HepG2 (cell line): Measurements from ENCODE around the gene MAB21L4. TPM values are rescaled to one million over a fixed set of nuclear protein-coding genes. Genes with fewer than 3 reads are reported as not detected.

Source experiments
- BHLHE40 ChIP-seq: IDR thresholded peaks from 2 replicates; pipeline ENCODE4 v1.6.1; 2011; ENCODE audit warnings: low read length, improper control_type of control experiment
- BRCA1 ChIP-seq: sonication (generic); formaldehyde crosslinking; IDR thresholded peaks from 2 replicates; pipeline ENCODE4 v1.4.0; 2020; ENCODE audit warnings: missing genetic modification reagents
- ELF3 ChIP-seq: IDR thresholded peaks from 2 replicates; pipeline ENCODE4 v1.6.1; 2016; ENCODE audit warnings: missing genetic modification reagents, missing compliant biosample characterization
- EP300 ChIP-seq, 3 experiments: sonication (generic) in 1 of 3; formaldehyde crosslinking in 1 of 3; IDR thresholded peaks; 2 replicates each; pipeline versions ENCODE4 v1.5.1 to v1.6.1; 2011 to 2020; ENCODE audit warnings: low read depth in 2 of 3, low read length in 2 of 3, borderline replicate concordance in 1 of 3, improper control_type of control experiment in 1 of 3, mild to moderate bottlenecking in 1 of 3, missing genetic modification reagents in 1 of 3, moderate library complexity in 1 of 3
- FUBP1 ChIP-seq: sonication (generic); formaldehyde crosslinking; IDR thresholded peaks from 2 replicates; pipeline ENCODE4 v1.5.1; 2020; ENCODE audit warnings: missing genetic modification reagents, mild to moderate bottlenecking, borderline replicate concordance
- ISL2 ChIP-seq: sonication (generic); formaldehyde crosslinking; IDR thresholded peaks from 2 replicates; pipeline ENCODE4 v1.5.0; 2020; ENCODE audit warnings: missing genetic modification reagents
- KAT8 ChIP-seq: IDR thresholded peaks from 2 replicates; pipeline ENCODE4 v1.6.1; 2016; ENCODE audit warnings: missing genetic modification reagents, missing compliant biosample characterization
- KDM2A ChIP-seq: sonication (generic); formaldehyde crosslinking; IDR thresholded peaks from 2 replicates; pipeline ENCODE4 v1.4.0; 2020; ENCODE audit warnings: low read depth, missing genetic modification reagents, borderline replicate concordance
- NFYC ChIP-seq: IDR thresholded peaks from 2 replicates; pipeline ENCODE4 v1.6.1; 2016; ENCODE audit warnings: missing genetic modification reagents, missing compliant biosample characterization
- NKX3-1 ChIP-seq: sonication (generic); formaldehyde crosslinking; IDR thresholded peaks from 2 replicates; pipeline ENCODE4 v1.5.0; 2020; ENCODE audit warnings: missing genetic modification reagents
- POLR2AphosphoS5 ChIP-seq: IDR thresholded peaks from 2 replicates; pipeline ENCODE4 v1.6.1; 2012; ENCODE audit warnings: low read depth, low read length
- RBM22 ChIP-seq: fragments of 200-400 bp; formaldehyde crosslinking; optimal IDR thresholded peaks from 2 replicates; pipeline ENCODE3; 2017; ENCODE audit warnings: mild to moderate bottlenecking, low read length, moderate library complexity
- RFX1 ChIP-seq: fragments of 450-650 bp; IDR thresholded peaks from 2 replicates; pipeline ENCODE4 v1.6.1; 2017
- SNAI1 ChIP-seq: sonication (generic); formaldehyde crosslinking; IDR thresholded peaks from 2 replicates; pipeline ENCODE4 v1.5.0; 2020; ENCODE audit warnings: mild to moderate bottlenecking, missing genetic modification reagents, borderline replicate concordance
- SP5 ChIP-seq: IDR thresholded peaks from 2 replicates; pipeline ENCODE4 v1.6.1; 2016; ENCODE audit warnings: low read depth, borderline replicate concordance
- THAP11 ChIP-seq: IDR thresholded peaks from 2 replicates; pipeline ENCODE4 v1.6.1; 2016; ENCODE audit warnings: missing biosample characterization, missing genetic modification reagents
- ZFP37 ChIP-seq: sonication (generic); formaldehyde crosslinking; IDR thresholded peaks from 2 replicates; pipeline ENCODE4 v1.4.0; 2020; ENCODE audit warnings: missing genetic modification reagents, borderline replicate concordance
- ZNF282 ChIP-seq: fragments of 450-650 bp; IDR thresholded peaks from 2 replicates; pipeline ENCODE4 v1.6.1; 2018; ENCODE audit not compliant: partially characterized antibody
- ZNF326 ChIP-seq: sonication (generic); formaldehyde crosslinking; IDR thresholded peaks from 2 replicates; pipeline ENCODE4 v1.4.0; 2020; ENCODE audit warnings: missing genetic modification reagents, borderline replicate concordance
- ZNF598 ChIP-seq: sonication (generic); formaldehyde crosslinking; IDR thresholded peaks from 2 replicates; pipeline ENCODE4 v1.5.1; 2020; ENCODE audit warnings: mild to moderate bottlenecking, missing genetic modification reagents, borderline replicate concordance
- ZNF7 ChIP-seq: IDR thresholded peaks from 2 replicates; pipeline ENCODE4 v1.6.1; 2016; ENCODE audit warnings: missing biosample characterization, missing genetic modification reagents
- ZNF761 ChIP-seq: sonication (generic); formaldehyde crosslinking; conservative IDR thresholded peaks from 2 replicates; pipeline ENCODE4 v1.4.0; 2020; ENCODE audit warnings: mild to moderate bottlenecking, missing genetic modification reagents
- polyA plus RNA-seq, 8 experiments: library from polyadenylated mRNA; depleted of rRNA in 3 of 8; stranded (reverse) in 7 of 8; unstranded in 1 of 8; fragments of >200 nt; fragmentation: Illumina TruSeq in 4 of 8; extraction: Trizol in 4 of 8; gene quantifications; 2 replicates each; pipeline versions ENCODE4 v1.2.1 to v1.2.3, GENCODE V29; 2011 to 2016; ENCODE audit warnings: low read depth in 4 of 8, missing spikeins in 1 of 8, mixed read lengths in 1 of 8; ENCODE audit not compliant: insufficient read depth in 1 of 8
- total RNA-seq, 5 experiments: library from RNA; depleted of rRNA; stranded (reverse); fragments of >200 nt; fragmentation: Illumina TruSeq; extraction: Trizol; gene quantifications; 2 replicates each; pipeline ENCODE4 v1.2.3, GENCODE V29; 2016; ENCODE audit warnings: low read depth in 1 of 5
- TF ChIP-seq, protein P1 (sequence below): IDR thresholded peaks from 2 replicates; pipeline ENCODE4 v1.6.1; 2016
- TF ChIP-seq, protein P2 (sequence below): sonication (generic); formaldehyde crosslinking; IDR thresholded peaks from 2 replicates; pipeline ENCODE4 v1.5.1; 2020; ENCODE audit warnings: mild to moderate bottlenecking, missing genetic modification reagents, moderate library complexity
- TF ChIP-seq, protein P3 (sequence below): sonication (generic); formaldehyde crosslinking; IDR thresholded peaks from 2 replicates; pipeline ENCODE4 v1.4.0; 2020; ENCODE audit warnings: mild to moderate bottlenecking, low read depth, missing genetic modification reagents

The MAB21L4 gene
- total and polyA plus RNA-seq, 2 of the 13 experiments (the other 11 are each of a cell fraction or from before 2014, with no cell fraction given), result 3.0 to 14.0 TPM

DNA sequence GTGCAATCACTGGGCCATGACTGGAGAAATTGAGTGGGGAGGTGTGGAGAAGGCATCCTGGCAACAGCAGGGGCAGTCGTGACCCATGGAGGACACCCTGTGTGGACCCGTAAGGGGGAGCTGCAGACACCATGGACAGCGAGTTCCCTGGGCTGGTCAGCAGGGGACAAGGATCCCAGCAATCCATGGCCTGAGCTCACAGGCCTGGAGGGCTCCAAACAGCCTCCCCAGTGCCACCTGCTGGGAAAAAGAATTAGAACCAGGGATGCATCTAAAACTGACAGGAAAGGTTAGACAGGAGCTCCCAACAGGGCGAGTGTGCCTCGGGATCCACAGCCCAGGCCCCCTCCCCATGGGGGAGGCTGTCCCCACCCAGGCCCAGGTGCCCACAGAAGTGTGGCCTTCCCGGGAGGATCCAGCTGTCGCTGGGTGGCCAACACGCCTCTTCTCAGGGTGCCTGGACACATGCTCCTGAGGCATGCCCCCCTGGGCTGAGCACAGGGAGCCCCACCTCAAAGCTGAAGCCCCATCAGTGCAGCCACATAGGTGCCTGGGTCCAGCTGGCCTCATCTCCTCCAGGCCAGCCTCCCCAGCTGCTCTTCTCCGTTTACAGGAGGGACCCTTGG lies 55.4 kb downstream of the MAB21L4 start (continued):
- no peak for TF ChIP-seq ISL2 (CRISPR knock-in tag)
- TF ChIP-seq ZNF326, result no peak
- no peak for TF ChIP-seq EP300 (IDR thresholded peaks at IDR 0.05; ENCODE audit: low read depth in 2 of 2, low read length in 2 of 2)
- no peak for TF ChIP-seq EP300 (CRISPR knock-in tag; IDR thresholded peaks at IDR 0.05; ENCODE audit: borderline replicate concordance)
- peak; percentile 76 for TF ChIP-seq KDM2A (CRISPR knock-in tag)
- no peak for TF ChIP-seq ZFP37 (CRISPR knock-in tag)
- no peak for TF ChIP-seq ZNF598
- TF ChIP-seq FUBP1 (CRISPR knock-in tag), result no peak
- 0 out of 2 replicates have a peak, but pooled peaks have one; percentile 13 for TF ChIP-seq NFYC (CRISPR knock-in tag)
- TF ChIP-seq SNAI1 (CRISPR knock-in tag), result no peak
- no peak for TF ChIP-seq ELF3 (CRISPR knock-in tag)
- TF ChIP-seq, protein P1, sequence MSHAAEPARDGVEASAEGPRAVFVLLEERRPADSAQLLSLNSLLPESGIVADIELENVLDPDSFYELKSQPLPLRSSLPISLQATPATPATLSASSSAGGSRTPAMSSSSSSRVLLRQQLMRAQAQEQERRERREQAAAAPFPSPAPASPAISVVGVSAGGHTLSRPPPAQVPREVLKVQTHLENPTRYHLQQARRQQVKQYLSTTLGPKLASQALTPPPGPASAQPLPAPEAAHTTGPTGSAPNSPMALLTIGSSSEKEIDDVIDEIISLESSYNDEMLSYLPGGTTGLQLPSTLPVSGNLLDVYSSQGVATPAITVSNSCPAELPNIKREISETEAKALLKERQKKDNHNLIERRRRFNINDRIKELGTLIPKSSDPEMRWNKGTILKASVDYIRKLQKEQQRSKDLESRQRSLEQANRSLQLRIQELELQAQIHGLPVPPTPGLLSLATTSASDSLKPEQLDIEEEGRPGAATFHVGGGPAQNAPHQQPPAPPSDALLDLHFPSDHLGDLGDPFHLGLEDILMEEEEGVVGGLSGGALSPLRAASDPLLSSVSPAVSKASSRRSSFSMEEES (CRISPR knock-in tag), result peak; percentile 44; the same call in 1 of the 2 replicates
- no peak for TF ChIP-seq RBM22
- no peak for TF ChIP-seq POLR2AphosphoS5
- TF ChIP-seq THAP11 (CRISPR knock-in tag), result no peak
- TF ChIP-seq NKX3-1 (CRISPR knock-in tag), result no peak
- TF ChIP-seq, protein P2, sequence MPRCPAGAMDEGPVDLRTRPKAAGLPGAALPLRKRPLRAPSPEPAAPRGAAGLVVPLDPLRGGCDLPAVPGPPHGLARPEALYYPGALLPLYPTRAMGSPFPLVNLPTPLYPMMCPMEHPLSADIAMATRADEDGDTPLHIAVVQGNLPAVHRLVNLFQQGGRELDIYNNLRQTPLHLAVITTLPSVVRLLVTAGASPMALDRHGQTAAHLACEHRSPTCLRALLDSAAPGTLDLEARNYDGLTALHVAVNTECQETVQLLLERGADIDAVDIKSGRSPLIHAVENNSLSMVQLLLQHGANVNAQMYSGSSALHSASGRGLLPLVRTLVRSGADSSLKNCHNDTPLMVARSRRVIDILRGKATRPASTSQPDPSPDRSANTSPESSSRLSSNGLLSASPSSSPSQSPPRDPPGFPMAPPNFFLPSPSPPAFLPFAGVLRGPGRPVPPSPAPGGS, result no peak
- TF ChIP-seq, protein P3, sequence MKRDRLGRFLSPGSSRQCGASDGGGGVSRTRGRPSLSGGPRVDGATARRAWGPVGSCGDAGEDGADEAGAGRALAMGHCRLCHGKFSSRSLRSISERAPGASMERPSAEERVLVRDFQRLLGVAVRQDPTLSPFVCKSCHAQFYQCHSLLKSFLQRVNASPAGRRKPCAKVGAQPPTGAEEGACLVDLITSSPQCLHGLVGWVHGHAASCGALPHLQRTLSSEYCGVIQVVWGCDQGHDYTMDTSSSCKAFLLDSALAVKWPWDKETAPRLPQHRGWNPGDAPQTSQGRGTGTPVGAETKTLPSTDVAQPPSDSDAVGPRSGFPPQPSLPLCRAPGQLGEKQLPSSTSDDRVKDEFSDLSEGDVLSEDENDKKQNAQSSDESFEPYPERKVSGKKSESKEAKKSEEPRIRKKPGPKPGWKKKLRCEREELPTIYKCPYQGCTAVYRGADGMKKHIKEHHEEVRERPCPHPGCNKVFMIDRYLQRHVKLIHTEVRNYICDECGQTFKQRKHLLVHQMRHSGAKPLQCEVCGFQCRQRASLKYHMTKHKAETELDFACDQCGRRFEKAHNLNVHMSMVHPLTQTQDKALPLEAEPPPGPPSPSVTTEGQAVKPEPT (CRISPR knock-in tag), result no peak
- TF ChIP-seq ZNF761, result no peak
- no peak for TF ChIP-seq SP5 (CRISPR knock-in tag)
- TF ChIP-seq RFX1, result no peak
- no peak for TF ChIP-seq ZNF282
- TF ChIP-seq ZNF7 (CRISPR knock-in tag), result no peak
- TF ChIP-seq BHLHE40, result no peak
- no peak for TF ChIP-seq BRCA1
- TF ChIP-seq KAT8 (CRISPR knock-in tag), result peak; percentile 43; the same call in 1 of the 2 replicates
